Endodermal cell (in vitro differentiated cells): Measurements from ENCODE around the gene LSAMP. TPM values are rescaled to one million over a fixed set of nuclear protein-coding genes. Genes with fewer than 3 reads are reported as not detected.

Source experiments
- DNase-seq: peaks from one replicate; pipeline ENCODE4 v3.0.0-alpha.2; 2017
- H3K27ac ChIP-seq: 2 replicates; pipeline ENCODE4 v1.5.1; 2013; ENCODE audit warnings: mild to moderate bottlenecking, low read depth, low read length, moderate library complexity
- H3K27me3 ChIP-seq: 2 replicates; pipeline ENCODE4 v1.6.1; 2013; ENCODE audit warnings: mild to moderate bottlenecking, low read length, moderate library complexity; ENCODE audit not compliant: insufficient read depth, control insufficient read depth, poor library complexity, severe bottlenecking
- H3K36me3 ChIP-seq: 2 replicates; pipeline ENCODE4 v1.7.0; 2013; ENCODE audit warnings: mild to moderate bottlenecking, low read length, moderate library complexity; ENCODE audit not compliant: control insufficient read depth, insufficient read depth
- H3K4me1 ChIP-seq: one replicate; pipeline ENCODE4 v1.7.0; 2013; ENCODE audit warnings: low read length; ENCODE audit not compliant: control insufficient read depth, insufficient read depth
- H3K4me3 ChIP-seq: 2 replicates; pipeline ENCODE4 v1.5.1; 2013; ENCODE audit warnings: mild to moderate bottlenecking, low read length, moderate library complexity
- H3K9ac ChIP-seq: 2 replicates; pipeline ENCODE4 v1.6.1; 2013; ENCODE audit warnings: mild to moderate bottlenecking, low read length, moderate library complexity; ENCODE audit not compliant: poor library complexity, severe bottlenecking; ENCODE audit errors: extremely low read depth
- H3K9me3 ChIP-seq: 2 replicates; pipeline ENCODE4 v1.6.1; 2013; ENCODE audit warnings: mild to moderate bottlenecking, low read length, moderate library complexity; ENCODE audit not compliant: control insufficient read depth
- H3K27ac Mint-ChIP-seq: 2 replicates; pipeline ENCODE4 v1.8.0; 2020; ENCODE audit warnings: mixed read lengths
- H3K27me3 Mint-ChIP-seq: 2 replicates; pipeline ENCODE4 v1.8.0; 2021; ENCODE audit warnings: mild to moderate bottlenecking, mixed read lengths; ENCODE audit not compliant: insufficient read depth
- H3K36me3 Mint-ChIP-seq: 2 replicates; pipeline ENCODE4 v1.8.0; 2020; ENCODE audit warnings: low read depth, mixed read lengths
- H3K4me1 Mint-ChIP-seq: 2 replicates; pipeline ENCODE4 v1.8.0; 2020; ENCODE audit warnings: mixed read lengths
- H3K4me3 Mint-ChIP-seq: 2 replicates; pipeline ENCODE4 v1.8.0; 2020; ENCODE audit warnings: mild to moderate bottlenecking, moderate library complexity, mixed read lengths
- H3K9me3 Mint-ChIP-seq: 2 replicates; pipeline ENCODE4 v1.8.0; 2020; ENCODE audit warnings: mild to moderate bottlenecking, mixed read lengths
- WGBS, 2 experiments: methylation state at CpG; one replicate each; pipeline versions ENCODE4 v1.1.5 to v1.1.7; 2013; ENCODE audit warnings: missing lambda C conversion rate in 2 of 2, mixed read lengths in 1 of 2; ENCODE audit not compliant: insufficient coverage in 1 of 2, insufficient read length in 1 of 2; 5-methylcytosine and 5-hydroxymethylcytosine counted together
- total RNA-seq, 2 donors: library from RNA; stranded (reverse); fragmentation: NEBNext Ultra II Directional in 1 of 2; extraction: Animal tissue kit (Norgen Biotek cat#: 25700) in 1 of 2; gene quantifications; 2 replicates in 1 of 2; 3 replicates in 1 of 2; pipeline ENCODE4 v1.2.1, GENCODE V29; 2021
- TF ChIP-seq, protein P1 (sequence below): fragments of 200-600 bp; sonication (generic); conservative IDR thresholded peaks from 2 replicates; pipeline ENCODE4 v1.5.0; 2021; ENCODE audit warnings: antibody characterized with exemption, mild to moderate bottlenecking

LSAMP gene
- total RNA-seq, 2 donors from 2014 or later, result 4.4 to 10.2 TPM

DNA sequence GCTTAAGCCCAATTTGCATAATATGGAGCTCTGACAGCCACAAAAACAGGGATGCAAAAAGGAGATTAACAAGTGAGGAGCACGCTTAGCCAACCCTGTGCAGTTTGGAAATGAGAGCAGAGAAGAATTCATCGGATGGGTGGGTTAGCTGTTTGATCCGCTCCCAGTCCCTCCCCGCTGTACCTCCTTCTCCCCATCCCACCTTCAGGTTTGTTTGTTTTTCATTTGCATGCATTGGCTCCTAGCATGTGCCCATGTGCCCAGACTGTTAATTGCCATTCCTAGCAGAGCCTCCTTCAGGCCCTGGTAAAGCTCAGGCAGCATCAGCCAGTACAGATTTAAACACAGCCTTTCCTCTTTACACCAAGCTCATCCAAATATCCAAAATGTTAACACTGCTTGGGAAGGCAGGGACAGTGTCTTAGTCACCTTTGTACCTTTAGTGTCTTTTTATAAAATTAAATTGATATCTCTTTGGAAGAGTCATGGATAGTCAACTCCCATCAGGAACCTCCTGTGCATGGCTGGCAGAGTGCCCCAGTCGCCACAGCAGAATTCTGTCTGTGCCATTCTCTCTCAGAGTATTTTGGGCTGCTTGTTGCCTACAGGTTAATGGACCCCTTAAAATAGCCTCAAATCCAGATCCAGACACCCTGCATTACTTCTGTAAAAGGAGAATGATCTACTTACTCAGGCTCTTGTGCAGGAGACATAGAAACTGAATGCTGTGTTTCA lies 244.2 kb downstream of the LSAMP start:
- Mint-ChIP-seq H3K4me1 (peaks cover 16% of the 10 kb centered on the region), H3K36me3 (no peaks in the 10 kb centered on the region), H3K27ac (no peak overlapping the region), H3K4me3 (no peak overlapping the region), H3K27me3 (no peaks in the 10 kb centered on the region), H3K9me3 (no peaks in the 10 kb centered on the region)
- H3K4me1 ChIP-seq, result no peaks in the 10 kb centered on the region
- TF ChIP-seq, protein P1, sequence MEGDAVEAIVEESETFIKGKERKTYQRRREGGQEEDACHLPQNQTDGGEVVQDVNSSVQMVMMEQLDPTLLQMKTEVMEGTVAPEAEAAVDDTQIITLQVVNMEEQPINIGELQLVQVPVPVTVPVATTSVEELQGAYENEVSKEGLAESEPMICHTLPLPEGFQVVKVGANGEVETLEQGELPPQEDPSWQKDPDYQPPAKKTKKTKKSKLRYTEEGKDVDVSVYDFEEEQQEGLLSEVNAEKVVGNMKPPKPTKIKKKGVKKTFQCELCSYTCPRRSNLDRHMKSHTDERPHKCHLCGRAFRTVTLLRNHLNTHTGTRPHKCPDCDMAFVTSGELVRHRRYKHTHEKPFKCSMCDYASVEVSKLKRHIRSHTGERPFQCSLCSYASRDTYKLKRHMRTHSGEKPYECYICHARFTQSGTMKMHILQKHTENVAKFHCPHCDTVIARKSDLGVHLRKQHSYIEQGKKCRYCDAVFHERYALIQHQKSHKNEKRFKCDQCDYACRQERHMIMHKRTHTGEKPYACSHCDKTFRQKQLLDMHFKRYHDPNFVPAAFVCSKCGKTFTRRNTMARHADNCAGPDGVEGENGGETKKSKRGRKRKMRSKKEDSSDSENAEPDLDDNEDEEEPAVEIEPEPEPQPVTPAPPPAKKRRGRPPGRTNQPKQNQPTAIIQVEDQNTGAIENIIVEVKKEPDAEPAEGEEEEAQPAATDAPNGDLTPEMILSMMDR, result no peak
- 85 to 94% methylated on average over 5 of the region's 5 CpGs for WGBS, 2 experiments
- peak; percentile 45 for DNase-seq
- no peaks in the 10 kb centered on the region for H3K27me3 ChIP-seq
- H3K27ac ChIP-seq, result no peak overlapping the region
- no peaks in the 10 kb centered on the region for H3K9me3 ChIP-seq
- no peaks in the 10 kb centered on the region for H3K36me3 ChIP-seq
- no peak overlapping the region for H3K9ac ChIP-seq
- no peak overlapping the region for H3K4me3 ChIP-seq

DNA sequence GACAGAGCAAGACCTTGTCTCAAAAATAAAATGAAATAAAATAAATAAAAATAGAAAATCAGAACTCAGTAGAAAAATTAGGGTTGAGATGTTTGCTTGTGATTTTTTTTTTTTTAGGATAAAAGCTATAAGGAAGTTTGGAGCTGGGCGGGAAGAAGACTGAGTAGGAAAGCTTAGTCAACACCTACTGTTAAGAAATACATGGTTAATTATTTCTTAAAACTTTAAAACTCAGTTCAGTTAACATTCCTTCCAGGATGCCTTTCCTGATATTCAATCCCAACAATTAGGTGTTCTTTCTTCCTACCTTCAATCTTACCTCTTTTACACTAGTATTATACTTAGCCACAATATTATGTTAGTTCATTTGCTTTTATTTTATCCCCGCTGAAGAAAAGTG lies 246.2 kb downstream of the LSAMP start:
- Mint-ChIP-seq H3K4me3 (no peak overlapping the region), H3K4me1 (peaks cover 16% of the 10 kb centered on the region), H3K27me3 (no peaks in the 10 kb centered on the region), H3K36me3 (no peaks in the 10 kb centered on the region), H3K27ac (no peak overlapping the region), H3K9me3 (no peaks in the 10 kb centered on the region)
- WGBS, 2 experiments, result 100% methylated on average over 2 of the region's 2 CpGs; no CpG with 5 or more reads in 1 of the 2 experiments
- Histone ChIP-seq H3K27ac (no peak overlapping the region), H3K4me3 (no peak overlapping the region), H3K9ac (no peak overlapping the region), H3K36me3 (no peaks in the 10 kb centered on the region), H3K4me1 (no peaks in the 10 kb centered on the region), H3K9me3 (no peaks in the 10 kb centered on the region), H3K27me3 (no peaks in the 10 kb centered on the region)
- TF ChIP-seq, protein P1, result no peak
- no peak for DNase-seq

DNA sequence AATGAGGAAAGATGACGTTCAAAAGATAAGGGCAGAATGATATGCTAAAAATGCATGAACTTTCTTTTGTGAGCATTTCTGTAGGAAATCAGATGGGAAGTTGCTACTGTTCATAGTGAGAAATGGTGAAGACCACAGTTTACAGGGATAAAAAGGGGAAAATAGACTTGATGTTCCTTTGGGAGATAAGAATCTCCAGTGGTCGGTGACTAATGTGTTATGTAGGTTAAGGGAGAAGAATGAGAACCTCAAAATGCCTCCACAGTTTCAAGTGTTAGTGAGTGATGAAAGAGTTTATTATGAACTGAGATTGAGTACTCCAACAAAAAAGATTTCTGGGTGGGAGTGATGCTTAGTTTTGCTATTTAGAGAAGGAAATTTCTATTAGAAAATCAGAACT lies 247.2 kb downstream of the LSAMP start:
- Histone ChIP-seq H3K4me3 (no peak overlapping the region), H3K36me3 (no peaks in the 10 kb centered on the region), H3K9ac (no peak overlapping the region), H3K9me3 (no peaks in the 10 kb centered on the region), H3K4me1 (no peaks in the 10 kb centered on the region), H3K27me3 (no peaks in the 10 kb centered on the region), H3K27ac (no peak overlapping the region)
- no peaks in the 10 kb centered on the region for H3K9me3 Mint-ChIP-seq
- DNase-seq, result no peak
- no peak overlapping the region for H3K4me3 Mint-ChIP-seq
- H3K4me1 Mint-ChIP-seq, result peaks cover 16% of the 10 kb centered on the region
- no peaks in the 10 kb centered on the region for H3K27me3 Mint-ChIP-seq
- TF ChIP-seq, protein P1, result no peak
- WGBS, 2 experiments, result 94 to 95% methylated on average over 2 of the region's 2 CpGs
- no peak overlapping the region for H3K27ac Mint-ChIP-seq
- no peaks in the 10 kb centered on the region for H3K36me3 Mint-ChIP-seq
